ENCODE results near the gene RIPK1.

The RIPK1 gene

GRCh38 chr6:3157131-3157933 lies 89.0 kb downstream of the RIPK1 start, which contains the start of gene TUBB2A:
TSS of gene TUBB2A (minus strand) at chr6:3157544. CDS start at chr6:3157463, 81 bp downstream.
- Histone ChIP-seq H3K36me3 (peaks cover 3 to 27% (median 12%) of the 10 kb centered on the region in 11 experiments; a peak in 17 of 22 replicates), H3K27ac (peak within 1 kb of the TSS; percentile 54 to 97 (median 84)), H3K4me3 (peak within 1 kb of the TSS; percentile 78 to 96 (median 85)), H3K9ac (peak within 1 kb of the TSS; percentile 72 to 97 (median 86)), H4K20me1 (peaks cover 0 to 19% (median 0%) of the 10 kb centered on the region in 11 experiments; a peak in 5 of 22 replicates), H3K4me1 (peaks cover 29 to 47% (median 37%) of the 10 kb centered on the region in 10 experiments), H3K9me3 (replicated peaks in 1 of 11) (no peaks in the 10 kb centered on the region), H3K4me2 (peak within 1 kb of the TSS; percentile 84 to 99 (median 95)), H3K27me3 (peaks cover 0 to 4% (median 0%) of the 10 kb centered on the region in 11 experiments; a peak in 2 of 22 replicates)
- TF ChIP-seq Cebpa-rat (IDR thresholded peaks at IDR 0.05), result no peak

- peaks cover 0 to 4% (median 0%) of the 10 kb centered on the region in 11 experiments; a peak in 2 of 22 replicates for H3K27me3 ChIP-seq
- H4K20me1 ChIP-seq, result peaks cover 0 to 17% (median 0%) of the 10 kb centered on the region in 11 experiments; a peak in 5 of 22 replicates
- H3K9ac ChIP-seq, result no peak overlapping the region
- H3K4me3 ChIP-seq, result no peak overlapping the region
- H3K4me2 ChIP-seq, result peak overlapping the region in 9 of 11 experiments; percentile 14 to 91 (median 57); a peak in 16 of 22 replicates
- peaks cover 30 to 57% (median 46%) of the 10 kb centered on the region in 10 experiments for H3K4me1 ChIP-seq
- no peak overlapping the region for H3K27ac ChIP-seq
- peaks cover 0 to 7% (median 6%) of the 10 kb centered on the region in 11 experiments; a peak in 13 of 22 replicates for H3K36me3 ChIP-seq
- no peak for TF ChIP-seq Cebpa-rat (IDR thresholded peaks at IDR 0.05)
- peaks cover 0 to 7% (median 0%) of the 10 kb centered on the region in 11 experiments; a peak in 2 of 22 replicates for H3K9me3 ChIP-seq (replicated peaks in 1 of 11)
These were observed 91.8 kb downstream of the RIPK1 start for GRCh38 chr6:3159805-3160781.

- H3K27me3 ChIP-seq, result peaks cover 0 to 4% (median 0%) of the 10 kb centered on the region in 11 experiments; a peak in 2 of 22 replicates
- TF ChIP-seq Cebpa-rat (IDR thresholded peaks at IDR 0.05), result no peak
- H3K4me3 ChIP-seq, result peak overlapping the region in 5 of 10 experiments; percentile 70 to 76 (median 73); a peak in 7 of 20 replicates
- peaks cover 23 to 74% (median 46%) of the 10 kb centered on the region in 10 experiments for H3K4me1 ChIP-seq
- H4K20me1 ChIP-seq, result peaks cover 0 to 2% (median 0%) of the 10 kb centered on the region in 11 experiments; a peak in 1 of 22 replicates
- peaks cover 0 to 7% (median 0%) of the 10 kb centered on the region in 11 experiments; a peak in 2 of 22 replicates for H3K9me3 ChIP-seq (replicated peaks in 1 of 11)
- H3K9ac ChIP-seq, result peak overlapping the region in 1 of 11 experiments; percentile 89; a peak in 2 of 22 replicates
- no peak overlapping the region for H3K27ac ChIP-seq
- H3K36me3 ChIP-seq, result no peaks in the 10 kb centered on the region; a peak in 1 of 22 replicates
- peak overlapping the region; percentile 84 to 95 (median 91) for H3K4me2 ChIP-seq
These were observed 93.8 kb downstream of the RIPK1 start for GRCh38 chr6:3162067-3162497.

GRCh38 chr6:3162565-3163247 lies 94.4 kb downstream of the RIPK1 start:
- Histone ChIP-seq H3K27ac (peak overlapping the region; percentile 61 to 89 (median 84); a peak in 21 of 22 replicates), H3K4me3 (peak overlapping the region; percentile 63 to 79 (median 72))
- TF ChIP-seq Cebpa-rat (IDR thresholded peaks at IDR 0.05), result no peak

GRCh38 chr6:3163248-3163594 lies 94.9 kb downstream of the RIPK1 start:
- Histone ChIP-seq H3K36me3 (no peaks in the 10 kb centered on the region; a peak in 1 of 22 replicates), H3K9me3 (replicated peaks in 1 of 11) (peaks cover 0 to 7% (median 0%) of the 10 kb centered on the region in 11 experiments; a peak in 2 of 22 replicates), H3K4me1 (peaks cover 23 to 74% (median 45%) of the 10 kb centered on the region in 10 experiments), H3K27me3 (peaks cover 0 to 4% (median 0%) of the 10 kb centered on the region in 11 experiments; a peak in 2 of 22 replicates), H3K4me2 (peak overlapping the region; percentile 84 to 95 (median 92)), H3K4me3 (peak overlapping the region; percentile 63 to 79 (median 72)), H3K9ac (peak overlapping the region; percentile 57 to 89 (median 84); a peak in 20 of 22 replicates), H3K27ac (peak overlapping the region in 10 of 11 experiments; percentile 29 to 89 (median 58); a peak in 20 of 22 replicates), H4K20me1 (no peaks in the 10 kb centered on the region)
- TF ChIP-seq Cebpa-rat (IDR thresholded peaks at IDR 0.05), result peak in 6 of 11 experiments; percentile 8 to 66 (median 40); a peak in 4 of 22 replicates

More at GRCh38 chr6:3162565-3163247, 94.4 kb downstream of the RIPK1 start:
- peaks cover 0 to 4% (median 0%) of the 10 kb centered on the region in 11 experiments; a peak in 2 of 22 replicates for H3K27me3 ChIP-seq
- H3K4me1 ChIP-seq, result peaks cover 23 to 74% (median 46%) of the 10 kb centered on the region in 10 experiments
- no peaks in the 10 kb centered on the region; a peak in 1 of 22 replicates for H3K36me3 ChIP-seq
- H3K4me2 ChIP-seq, result peak overlapping the region; percentile 84 to 95 (median 92)
- peaks cover 0 to 7% (median 0%) of the 10 kb centered on the region in 11 experiments; a peak in 2 of 22 replicates for H3K9me3 ChIP-seq (replicated peaks in 1 of 11)
- no peaks in the 10 kb centered on the region for H4K20me1 ChIP-seq
- H3K9ac ChIP-seq, result peak overlapping the region; percentile 79 to 89 (median 86)

GRCh38 chr6:3164388-3164787 lies 96.1 kb downstream of the RIPK1 start:
- TF ChIP-seq Cebpa-rat (IDR thresholded peaks at IDR 0.05), result no peak
- Histone ChIP-seq H3K4me3 (no peak overlapping the region), H3K36me3 (no peaks in the 10 kb centered on the region; a peak in 1 of 22 replicates), H3K9ac (no peak overlapping the region), H3K27ac (no peak overlapping the region), H3K27me3 (no peaks in the 10 kb centered on the region), H4K20me1 (no peaks in the 10 kb centered on the region), H3K4me1 (peaks cover 19 to 63% (median 44%) of the 10 kb centered on the region in 10 experiments), H3K4me2 (peak overlapping the region in 10 of 11 experiments; percentile 84 to 95 (median 92); a peak in 18 of 22 replicates), H3K9me3 (replicated peaks in 1 of 11) (peaks cover 0 to 7% (median 0%) of the 10 kb centered on the region in 11 experiments; a peak in 2 of 22 replicates)
